HepG2 (cell line): ENCODE measurements around the gene STKLD1. TPM values are rescaled to one million over a fixed set of nuclear protein-coding genes. Genes with fewer than 3 reads are reported as not detected.
A peak's percentile ranks its signal among the peaks of the same experiment; 100 is the strongest.

Experiments used
- CTCF ChIP-seq: sonication (generic); formaldehyde crosslinking; IDR thresholded peaks from 2 replicates; pipeline ENCODE4 v1.5.0; 2020; ENCODE audit warnings: mild to moderate bottlenecking, missing genetic modification reagents, moderate library complexity
- DMTF1 ChIP-seq: sonication (generic); formaldehyde crosslinking; IDR thresholded peaks from 2 replicates; pipeline ENCODE4 v1.4.0; 2020; ENCODE audit warnings: mild to moderate bottlenecking, missing genetic modification reagents
- KDM5A ChIP-seq: fragments of 200-600 bp; sonication (generic); IDR thresholded peaks from 2 replicates; pipeline ENCODE4 v1.7.0; 2018; ENCODE audit warnings: antibody characterized with exemption, mild to moderate bottlenecking, low read length, borderline replicate concordance
- KMT2A ChIP-seq: sonication (generic); formaldehyde crosslinking; IDR thresholded peaks from 2 replicates; pipeline ENCODE4 v1.4.0; 2020; ENCODE audit warnings: missing genetic modification reagents
- NR3C1 ChIP-seq: sonication (generic); formaldehyde crosslinking; IDR thresholded peaks from 2 replicates; pipeline ENCODE4 v1.4.0; 2020; ENCODE audit warnings: missing genetic modification reagents
- ONECUT2 ChIP-seq: sonication (generic); formaldehyde crosslinking; IDR thresholded peaks from 2 replicates; pipeline ENCODE4 v1.4.0; 2020; ENCODE audit warnings: missing genetic modification reagents
- PCBP2 ChIP-seq: fragments of 200-400 bp; formaldehyde crosslinking; optimal IDR thresholded peaks from 2 replicates; pipeline ENCODE3; 2018; ENCODE audit warnings: low read length, low read depth; ENCODE audit not compliant: poor library complexity, severe bottlenecking
- STAT6 ChIP-seq: sonication (generic); formaldehyde crosslinking; IDR thresholded peaks from 2 replicates; pipeline ENCODE4 v1.4.0; 2020; ENCODE audit warnings: missing genetic modification reagents, mild to moderate bottlenecking, borderline replicate concordance
- TP53 ChIP-seq: sonication (generic); formaldehyde crosslinking; conservative IDR thresholded peaks from 2 replicates; pipeline ENCODE4 v1.4.0; 2020; ENCODE audit warnings: missing genetic modification reagents
- ZBTB39 ChIP-seq: sonication (generic); formaldehyde crosslinking; IDR thresholded peaks from 2 replicates; pipeline ENCODE4 v1.5.0; 2020; ENCODE audit warnings: missing genetic modification reagents
- ZC3H13 ChIP-seq: sonication (generic); formaldehyde crosslinking; IDR thresholded peaks from 2 replicates; pipeline ENCODE4 v1.8.1; 2023; ENCODE audit warnings: mild to moderate bottlenecking, missing genetic modification reagents, moderate library complexity
- ZFP1 ChIP-seq: IDR thresholded peaks from 2 replicates; pipeline ENCODE4 v1.6.1; 2016
- ZNF547 ChIP-seq: sonication (generic); formaldehyde crosslinking; IDR thresholded peaks from 2 replicates; pipeline ENCODE4 v1.5.1; 2020; ENCODE audit warnings: mild to moderate bottlenecking, missing genetic modification reagents
- ZNF570 ChIP-seq: sonication (generic); formaldehyde crosslinking; IDR thresholded peaks from 2 replicates; pipeline ENCODE4 v1.4.0; 2020; ENCODE audit warnings: mild to moderate bottlenecking, missing genetic modification reagents, borderline replicate concordance
- ZNF710 ChIP-seq: sonication (generic); formaldehyde crosslinking; IDR thresholded peaks from 2 replicates; pipeline ENCODE4 v1.5.0; 2020; ENCODE audit warnings: mild to moderate bottlenecking, missing genetic modification reagents, borderline replicate concordance
- ZNF749 ChIP-seq: sonication (generic); formaldehyde crosslinking; IDR thresholded peaks from 2 replicates; pipeline ENCODE4 v1.8.0; 2022; ENCODE audit warnings: mild to moderate bottlenecking, missing genetic modification reagents, moderate library complexity, borderline replicate concordance
- ZNF850 ChIP-seq: sonication (generic); formaldehyde crosslinking; conservative IDR thresholded peaks from 2 replicates; pipeline ENCODE4 v1.9.0; 2021; ENCODE audit warnings: mild to moderate bottlenecking, missing genetic modification reagents
- polyA plus RNA-seq, 8 experiments: library from polyadenylated mRNA; depleted of rRNA in 3 of 8; stranded (reverse) in 7 of 8; unstranded in 1 of 8; fragments of >200 nt; fragmentation: Illumina TruSeq in 4 of 8; extraction: Trizol in 4 of 8; gene quantifications; 2 replicates each; pipeline versions ENCODE4 v1.2.1 to v1.2.3, GENCODE V29; 2011 to 2016; ENCODE audit warnings: low read depth in 4 of 8, missing spikeins in 1 of 8, mixed read lengths in 1 of 8; ENCODE audit not compliant: insufficient read depth in 1 of 8
- total RNA-seq, 5 experiments: library from RNA; depleted of rRNA; stranded (reverse); fragments of >200 nt; fragmentation: Illumina TruSeq; extraction: Trizol; gene quantifications; 2 replicates each; pipeline ENCODE4 v1.2.3, GENCODE V29; 2016; ENCODE audit warnings: low read depth in 1 of 5

STKLD1 gene
- total and polyA plus RNA-seq, 2 of the 13 experiments (the other 11 are each of a cell fraction or from before 2014, with no cell fraction given): 1.5 to 2.2 TPM

GRCh38 chr9:133355881-133356357 is 20.2 kb upstream of the STKLD1 start (continued):
- no peak for TF ChIP-seq ZNF570 (CRISPR knock-in tag)
- 0 out of 2 replicates have a peak, but pooled peaks have one; percentile 8 for TF ChIP-seq ZNF547 (CRISPR knock-in tag)
- TF ChIP-seq PCBP2: no peak
- TF ChIP-seq ZNF749 (CRISPR knock-in tag): no peak
- TF ChIP-seq ZNF710 (CRISPR knock-in tag): no peak
- no peak for TF ChIP-seq NR3C1 (CRISPR knock-in tag)
- TF ChIP-seq TP53 (CRISPR knock-in tag): no peak
- TF ChIP-seq ZBTB39 (CRISPR knock-in tag): 0 out of 2 replicates have a peak, but pooled peaks have one; percentile 23
- TF ChIP-seq CTCF (CRISPR knock-in tag): peak; percentile 14; the same call in 1 of the 2 replicates
- 0 out of 2 replicates have a peak, but pooled peaks have one; percentile 4 for TF ChIP-seq KMT2A (CRISPR knock-in tag)
- TF ChIP-seq KDM5A: peak; percentile 61; the same call in 1 of the 2 replicates
- no peak for TF ChIP-seq DMTF1
- no peak for TF ChIP-seq ZNF850
- TF ChIP-seq ZC3H13 (CRISPR knock-in tag): no peak
- TF ChIP-seq ZFP1: no peak
- TF ChIP-seq STAT6 (CRISPR knock-in tag): no peak
- TF ChIP-seq ONECUT2 (CRISPR knock-in tag): no peak
